Measurements from ENCODE around the gene KRTAP19-5. TPM values are rescaled to one million over a fixed set of nuclear protein-coding genes. Genes with fewer than 3 reads are reported as not detected.

KRTAP19-5 gene
- total RNA-seq, 3 donors from 2014 or later = not detected

DNA sequence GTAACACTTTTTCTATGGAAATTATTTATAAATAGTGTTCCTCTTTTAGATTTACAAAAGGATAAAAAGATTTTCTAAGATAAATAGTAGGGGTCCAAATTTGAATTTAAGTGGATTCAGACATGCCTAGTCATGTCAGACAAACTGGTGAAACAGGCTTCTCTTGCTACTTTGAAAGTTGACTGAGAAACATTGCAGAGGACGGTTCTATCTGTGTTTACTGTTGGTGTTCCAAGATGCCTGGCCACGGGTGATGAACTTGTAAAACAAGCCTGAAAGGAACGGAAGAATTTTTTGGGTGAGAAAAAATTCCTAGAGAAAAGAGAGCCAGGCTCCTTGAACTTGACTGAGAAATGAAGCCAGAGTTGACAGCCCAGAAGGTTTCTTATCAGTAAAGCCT lies 23.9 kb downstream of the KRTAP19-5 start:
- intact Hi-C loops (cut with DNase I, micrococcal nuclease) = no loop called here
- DNase-seq (no peak), ATAC-seq (no peak)
- TF ChIP-seq, protein P1, sequence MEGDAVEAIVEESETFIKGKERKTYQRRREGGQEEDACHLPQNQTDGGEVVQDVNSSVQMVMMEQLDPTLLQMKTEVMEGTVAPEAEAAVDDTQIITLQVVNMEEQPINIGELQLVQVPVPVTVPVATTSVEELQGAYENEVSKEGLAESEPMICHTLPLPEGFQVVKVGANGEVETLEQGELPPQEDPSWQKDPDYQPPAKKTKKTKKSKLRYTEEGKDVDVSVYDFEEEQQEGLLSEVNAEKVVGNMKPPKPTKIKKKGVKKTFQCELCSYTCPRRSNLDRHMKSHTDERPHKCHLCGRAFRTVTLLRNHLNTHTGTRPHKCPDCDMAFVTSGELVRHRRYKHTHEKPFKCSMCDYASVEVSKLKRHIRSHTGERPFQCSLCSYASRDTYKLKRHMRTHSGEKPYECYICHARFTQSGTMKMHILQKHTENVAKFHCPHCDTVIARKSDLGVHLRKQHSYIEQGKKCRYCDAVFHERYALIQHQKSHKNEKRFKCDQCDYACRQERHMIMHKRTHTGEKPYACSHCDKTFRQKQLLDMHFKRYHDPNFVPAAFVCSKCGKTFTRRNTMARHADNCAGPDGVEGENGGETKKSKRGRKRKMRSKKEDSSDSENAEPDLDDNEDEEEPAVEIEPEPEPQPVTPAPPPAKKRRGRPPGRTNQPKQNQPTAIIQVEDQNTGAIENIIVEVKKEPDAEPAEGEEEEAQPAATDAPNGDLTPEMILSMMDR (IDR thresholded peaks at IDR 0.05) = no peak
- H3K9me3 ChIP-seq = peaks cover 39% of the 10 kb centered on the region
- no peaks in the 10 kb centered on the region for H3K36me3 ChIP-seq (ENCODE audit: low read depth)
- H3K4me3 ChIP-seq = no peak overlapping the region
- H3K4me1 ChIP-seq (ENCODE audit: low read depth) = no peaks in the 10 kb centered on the region

DNA sequence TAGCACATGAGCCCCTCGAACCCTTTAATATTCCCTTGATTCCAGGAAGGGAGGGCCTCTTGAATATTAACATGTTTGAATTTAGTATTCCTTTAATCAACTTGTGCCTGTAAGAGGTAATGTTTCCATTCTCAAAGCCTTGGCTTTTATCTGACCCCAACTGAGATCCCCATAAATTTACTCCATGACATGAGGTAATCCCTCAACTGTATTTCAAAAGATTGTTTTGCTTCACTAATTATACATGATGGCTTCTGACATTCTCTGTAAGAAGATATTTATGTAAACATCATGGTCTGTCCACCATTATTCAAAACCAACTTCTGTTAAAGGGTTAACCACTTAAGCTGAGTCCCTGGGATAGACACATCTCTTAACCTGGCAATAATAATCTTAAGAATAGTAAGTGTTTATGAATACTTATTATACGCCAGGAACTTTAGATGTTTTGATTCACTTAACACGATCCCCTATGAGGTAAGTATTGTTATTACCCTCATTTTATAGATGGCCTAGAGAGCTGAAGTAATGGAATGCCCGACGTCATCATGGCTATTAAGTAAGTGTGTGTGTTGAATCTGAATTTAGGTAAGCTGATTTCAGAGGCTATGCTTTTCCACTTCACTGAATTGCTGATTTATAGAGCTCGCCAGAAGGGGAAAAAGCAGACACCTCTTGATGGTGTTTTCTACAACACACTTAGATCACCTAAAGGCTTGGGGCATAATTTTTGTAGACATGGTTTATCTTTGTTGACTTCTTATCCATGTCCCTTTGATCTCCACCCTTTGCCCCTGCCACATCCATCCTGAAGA lies 32.8 kb downstream of the KRTAP19-5 start:
- DNase-seq = no peak
- intact Hi-C loops (cut with DNase I, micrococcal nuclease) = no loop called here
- H3K36me3 ChIP-seq (ENCODE audit: low read depth) = no peaks in the 10 kb centered on the region
- no peak for ATAC-seq
- TF ChIP-seq, protein P1 (IDR thresholded peaks at IDR 0.05) = no peak
- no peak overlapping the region for H3K4me3 ChIP-seq
- H3K4me1 ChIP-seq (ENCODE audit: low read depth) = no peaks in the 10 kb centered on the region
- H3K9me3 ChIP-seq = peaks cover 30% of the 10 kb centered on the region

DNA sequence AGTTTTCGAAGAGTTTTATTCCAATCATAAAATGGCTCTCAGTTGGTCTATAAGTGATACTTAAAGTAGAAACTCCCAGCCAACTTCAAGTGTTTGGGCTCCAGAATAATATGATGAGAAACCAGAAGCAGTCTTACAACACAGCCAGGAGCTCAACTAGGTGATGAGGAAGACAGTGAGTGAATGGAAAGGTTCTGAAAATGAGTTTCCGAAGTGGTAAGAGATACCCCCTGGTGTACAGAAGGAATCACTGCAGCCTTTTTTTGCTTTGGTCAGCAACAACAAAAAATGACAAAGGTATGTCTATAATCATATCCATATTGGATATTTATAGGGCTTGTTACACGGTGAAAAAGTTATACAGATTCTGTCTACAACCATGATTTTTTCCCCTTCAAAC lies 38.2 kb downstream of the KRTAP19-5 start:
- no peak for ATAC-seq
- DNase-seq = no peak
- intact Hi-C loops (cut with DNase I, micrococcal nuclease) = no loop called here
- Histone ChIP-seq H3K36me3 (ENCODE audit: low read depth) (no peaks in the 10 kb centered on the region), H3K4me3 (no peak overlapping the region), H3K4me1 (ENCODE audit: low read depth) (no peaks in the 10 kb centered on the region), H3K9me3 (peaks cover 23% of the 10 kb centered on the region)
- TF ChIP-seq, protein P1 (IDR thresholded peaks at IDR 0.05) = no peak

Other genes with a start within 250 kb of the KRTAP19-5 start
- not detected for gene KRTAP24-1, start 219.2 kb downstream of the KRTAP19-5 start, total RNA-seq
- gene KRTAP25-1, start 212.6 kb downstream of the KRTAP19-5 start, total RNA-seq = not detected
- not detected for gene KRTAP26-1, start 181.8 kb downstream of the KRTAP19-5 start, total RNA-seq
- not detected for gene KRTAP27-1, start 164.4 kb downstream of the KRTAP19-5 start, total RNA-seq
- not detected for gene KRTAP23-1, start 153.5 kb downstream of the KRTAP19-5 start, total RNA-seq
- gene KRTAP13-2, start 129.9 kb downstream of the KRTAP19-5 start, total RNA-seq = 10 to 100 TPM in 1 of 3 donors, 1 to 10 TPM in 1, under 1 TPM in 1; 0.47 to 15.0 (median 2.9) TPM
- gene KRTAP13-1, start 106.1 kb downstream of the KRTAP19-5 start, total RNA-seq = not detected
- gene KRTAP13-3, start 76.2 kb downstream of the KRTAP19-5 start, total RNA-seq = not detected
- gene KRTAP13-4, start 71.9 kb downstream of the KRTAP19-5 start, total RNA-seq = not detected
- gene KRTAP15-1, start 61.9 kb downstream of the KRTAP19-5 start, total RNA-seq = not detected
- gene KRTAP19-1, start 21.8 kb downstream of the KRTAP19-5 start, total RNA-seq = not detected
- not detected for gene KRTAP19-2, start 14.7 kb downstream of the KRTAP19-5 start, total RNA-seq
- gene KRTAP19-3, start 10.1 kb downstream of the KRTAP19-5 start, total RNA-seq = not detected
- not detected for gene KRTAP19-4, start 5.0 kb downstream of the KRTAP19-5 start, total RNA-seq
- gene KRTAP19-6, start 39.7 kb upstream of the KRTAP19-5 start, total RNA-seq = not detected
- not detected for gene KRTAP19-7, start 59.2 kb upstream of the KRTAP19-5 start, total RNA-seq
- gene KRTAP22-2, start 88.3 kb upstream of the KRTAP19-5 start, total RNA-seq = not detected
- not detected for gene KRTAP6-3, start 90.3 kb upstream of the KRTAP19-5 start, total RNA-seq
- gene KRTAP6-2, start 96.8 kb upstream of the KRTAP19-5 start, total RNA-seq = not detected
- not detected for gene KRTAP22-1, start 98.9 kb upstream of the KRTAP19-5 start, total RNA-seq
- gene KRTAP6-1, start 111.8 kb upstream of the KRTAP19-5 start, total RNA-seq = not detected
- gene KRTAP20-1, start 114.3 kb upstream of the KRTAP19-5 start, total RNA-seq = not detected
- not detected for gene KRTAP20-4, start 118.5 kb upstream of the KRTAP19-5 start, total RNA-seq
- gene KRTAP20-2, start 133.1 kb upstream of the KRTAP19-5 start, total RNA-seq = not detected
- not detected for gene KRTAP20-3, start 140.7 kb upstream of the KRTAP19-5 start, total RNA-seq
- gene KRTAP21-3, start 216.6 kb upstream of the KRTAP19-5 start, total RNA-seq = not detected
- not detected for gene KRTAP21-2, start 245.1 kb upstream of the KRTAP19-5 start, total RNA-seq